BLaER1 treated with 17β-estradiol and CSF1 and Interleukin-3, amounts not matched to agents 10 nM and 100 nM (cell line): ENCODE results near the gene ETV7.

ENCODE experiments used
- H3K27ac ChIP-seq, 11 experiments: shearing (Covaris generic); formaldehyde crosslinking; 2 replicates each; pipeline ENCODE4 v1.8.1; 2022
- H3K27me3 ChIP-seq, 11 experiments: shearing (Covaris generic); formaldehyde crosslinking; 2 replicates each; pipeline ENCODE4 v1.8.1; 2022
- H3K36me3 ChIP-seq, 11 experiments: shearing (Covaris generic); formaldehyde crosslinking; 2 replicates each; pipeline ENCODE4 v1.8.1; 2022
- H3K4me1 ChIP-seq, 10 experiments: shearing (Covaris generic); formaldehyde crosslinking; 2 replicates each; pipeline ENCODE4 v1.8.1; 2022
- H3K4me2 ChIP-seq, 11 experiments: shearing (Covaris generic); formaldehyde crosslinking; 2 replicates each; pipeline ENCODE4 v1.8.1; 2022
- H3K4me3 ChIP-seq, 10 experiments: shearing (Covaris generic); formaldehyde crosslinking; 2 replicates each; pipeline ENCODE4 v1.8.1; 2022
- H3K9ac ChIP-seq, 11 experiments: shearing (Covaris generic); formaldehyde crosslinking; 2 replicates each; pipeline ENCODE4 v1.8.1; 2022
- H3K9me3 ChIP-seq, 11 experiments: shearing (Covaris generic); formaldehyde crosslinking; replicated peaks in 1 of 11; 2 replicates each; pipeline ENCODE4 v1.8.1; 2022
- H4K20me1 ChIP-seq, 11 experiments: shearing (Covaris generic); formaldehyde crosslinking; 2 replicates each; pipeline ENCODE4 v1.8.1; 2022
- Cebpa-rat ChIP-seq, 11 experiments: shearing (Covaris generic); IDR thresholded peaks; 2 replicates each; pipeline ENCODE4 v1.8.1; 2022

The ETV7 gene

DNA sequence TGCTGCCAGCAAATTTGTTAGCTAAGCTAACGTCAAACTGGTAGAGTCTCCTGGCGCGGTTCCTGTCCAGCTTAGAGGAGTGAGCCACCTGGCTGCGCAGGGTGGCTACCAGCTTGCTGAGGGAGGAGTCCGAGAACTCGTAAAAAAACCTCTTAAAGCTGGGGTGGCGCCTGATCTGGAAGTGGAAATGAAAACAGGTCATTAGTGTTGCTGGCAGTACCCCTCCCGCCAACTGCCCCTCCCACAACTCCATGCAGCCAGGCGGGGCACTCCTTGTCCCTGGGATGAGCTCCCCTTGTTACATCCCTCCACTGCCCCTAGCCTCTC is 68.1 kb downstream of the ETV7 start:
- H3K4me3 ChIP-seq: no peak overlapping the region
- no peak for TF ChIP-seq Cebpa-rat (IDR thresholded peaks at IDR 0.05)
- peaks cover 12 to 31% (median 24%) of the 10 kb centered on the region in 10 experiments for H3K4me1 ChIP-seq
- H4K20me1 ChIP-seq: no peaks in the 10 kb centered on the region
- H3K27me3 ChIP-seq: no peaks in the 10 kb centered on the region
- no peaks in the 10 kb centered on the region for H3K9me3 ChIP-seq
- no peak overlapping the region for H3K9ac ChIP-seq
- no peak overlapping the region for H3K4me2 ChIP-seq
- H3K36me3 ChIP-seq: no peaks in the 10 kb centered on the region
- no peak overlapping the region for H3K27ac ChIP-seq

DNA sequence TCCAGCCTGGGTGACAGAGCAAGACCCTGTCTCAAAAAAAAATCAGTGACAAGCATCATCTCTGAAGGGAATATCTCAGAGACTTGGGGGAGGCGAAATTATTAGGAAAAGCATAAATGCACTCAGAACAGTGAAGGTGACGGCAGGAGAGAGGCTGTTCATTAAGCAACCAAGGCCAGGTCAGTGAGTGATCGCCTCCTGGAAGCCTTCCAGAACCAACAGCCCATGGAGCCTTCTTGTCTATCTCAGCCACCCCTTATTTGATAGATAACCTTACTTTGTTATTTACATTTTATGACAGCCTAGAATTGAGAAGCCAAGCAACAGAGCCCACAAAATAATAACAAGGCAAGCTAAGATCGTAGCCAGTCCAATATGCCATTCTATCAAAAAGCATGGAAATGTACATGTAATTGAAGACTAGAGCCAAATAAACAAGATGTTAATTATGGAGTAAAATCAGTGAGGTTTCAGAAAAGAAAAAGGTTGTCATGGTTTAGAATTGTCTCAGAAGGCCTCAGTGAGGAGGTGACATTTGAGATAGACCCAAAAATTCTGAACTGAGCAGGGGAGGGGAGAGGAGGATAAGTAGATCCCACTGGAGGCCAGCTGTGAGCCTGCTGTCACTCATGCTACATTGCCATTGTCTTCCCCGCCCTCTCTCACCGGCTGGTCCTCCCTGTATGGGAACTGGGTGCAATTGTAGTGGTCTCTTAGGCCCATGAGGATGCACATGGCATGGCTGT is 68.6 kb downstream of the ETV7 start:
- Histone ChIP-seq H3K9me3 (no peaks in the 10 kb centered on the region), H4K20me1 (no peaks in the 10 kb centered on the region), H3K9ac (no peak overlapping the region), H3K27me3 (no peaks in the 10 kb centered on the region), H3K36me3 (no peaks in the 10 kb centered on the region), H3K4me3 (no peak overlapping the region), H3K27ac (no peak overlapping the region), H3K4me2 (no peak overlapping the region), H3K4me1 (peaks cover 8 to 31% (median 23%) of the 10 kb centered on the region in 10 experiments)
- TF ChIP-seq Cebpa-rat (IDR thresholded peaks at IDR 0.05): no peak

DNA sequence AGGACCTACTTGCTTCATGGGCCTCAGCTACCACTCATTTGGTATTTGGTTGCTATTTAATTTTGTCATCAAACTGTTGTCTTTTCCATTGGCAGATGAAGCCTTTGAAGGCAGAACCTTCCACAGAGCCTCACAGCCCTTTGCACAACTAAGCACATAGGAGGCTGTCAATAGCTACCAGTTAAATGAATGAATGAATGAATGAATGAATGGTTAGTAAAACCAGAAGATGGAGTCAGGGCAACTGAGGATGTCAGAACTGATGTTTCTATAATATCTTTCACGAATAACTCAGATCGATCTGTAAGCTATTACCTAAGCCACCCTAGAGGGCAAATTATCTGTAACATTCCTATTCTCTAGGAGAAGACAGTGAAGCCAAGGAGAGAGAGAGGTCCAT is 69.8 kb downstream of the ETV7 start:
- H3K36me3 ChIP-seq: no peaks in the 10 kb centered on the region
- peaks cover 10 to 31% (median 23%) of the 10 kb centered on the region in 10 experiments for H3K4me1 ChIP-seq
- H3K4me2 ChIP-seq: no peak overlapping the region
- no peaks in the 10 kb centered on the region for H3K9me3 ChIP-seq
- H3K9ac ChIP-seq: no peak overlapping the region
- no peaks in the 10 kb centered on the region for H4K20me1 ChIP-seq
- TF ChIP-seq Cebpa-rat (IDR thresholded peaks at IDR 0.05): no peak
- H3K4me3 ChIP-seq: no peak overlapping the region
- H3K27me3 ChIP-seq: no peaks in the 10 kb centered on the region
- H3K27ac ChIP-seq: no peak overlapping the region
